Mucosa of descending colon (tissue), 3 donors: ENCODE results near the gene ARG2. TPM values are rescaled to one million over a fixed set of nuclear protein-coding genes. Genes with fewer than 3 reads are reported as not detected.
"Not testable (repeated sequence)": the region's sequence is repeated elsewhere in the genome, so short reads cannot be mapped to it uniquely, and the experiment has no call there.

ENCODE experiments used
- ATAC-seq: fragments of 200-7000 bp; cut with Tn5 transposase; one replicate; pipeline ENCODE4 v1.9.1; 2020; ENCODE audit warnings: mild to moderate bottlenecking, moderate library complexity
- DNase-seq, 3 donors: peaks; one replicate each; pipeline ENCODE4 v3.0.0-alpha.2; 2020
- H3K36me3 ChIP-seq: fragments of 200-600 bp; one replicate; pipeline ENCODE4 v1.8.0; 2021; ENCODE audit warnings: low read depth, mild to moderate bottlenecking
- H3K4me1 ChIP-seq: fragments of 200-600 bp; one replicate; pipeline ENCODE4 v1.8.0; 2021; ENCODE audit warnings: low read depth, mild to moderate bottlenecking
- H3K4me3 ChIP-seq: fragments of 200-600 bp; one replicate; pipeline ENCODE4 v1.8.0; 2021; ENCODE audit warnings: mild to moderate bottlenecking
- H3K9me3 ChIP-seq: fragments of 200-600 bp; one replicate; pipeline ENCODE4 v1.8.0; 2021; ENCODE audit warnings: mild to moderate bottlenecking
- CTCF ChIP-seq: fragments of 200-600 bp; IDR thresholded peaks from one replicate; pipeline ENCODE4 v1.8.0; 2022; ENCODE audit warnings: antibody characterized with exemption, mild to moderate bottlenecking
- intact Hi-C, 2 donors: fragments of 100-400 bp; cut with DNase I in 1 of 2; cut with micrococcal nuclease in 1 of 2; formaldehyde crosslinking; loops; one replicate each; pipeline versions ENCODE4 v1.11.0 to v1.11.1; 2022; cut with DNase I, micrococcal nuclease
- total RNA-seq, 3 donors: library from RNA; stranded (reverse); fragmentation: NEBNext Ultra II Directional in 2 of 3; extraction: Animal tissue kit (Norgen Biotek cat#: 25700) in 2 of 3; gene quantifications; one replicate each; pipeline versions ENCODE4 v1.2.1 to v1.2.4, GENCODE V29; 2021 to 2023
- donor health status: DM: no; HTN: no; CAD: no; lungs with moderate emphysema.
- donor health status: DM: no; HTN: no; CAD: no.
- donor health status: DM: no; HTN: yes; CAD: no.

Gene ARG2
- total RNA-seq, 3 donors from 2014 or later, result 0.84 to 5.0 (median 4.4) TPM

GRCh38 chr14:67589204-67589770, 30.4 kb upstream of the ARG2 start:
- ATAC-seq (no peak), DNase-seq (no peak)
- H3K36me3 ChIP-seq, result no peaks in the 10 kb centered on the region
- H3K9me3 ChIP-seq, result no peaks in the 10 kb centered on the region
- no peaks in the 10 kb centered on the region for H3K4me1 ChIP-seq
- intact Hi-C loops, result no loop called here
- TF ChIP-seq CTCF, result no peak
- no peak overlapping the region for H3K4me3 ChIP-seq

- H3K9me3 ChIP-seq, ATAC-seq, DNase-seq, H3K4me3 ChIP-seq, H3K4me1 ChIP-seq, intact Hi-C loops, H3K36me3 ChIP-seq: not testable (repeated sequence)
Observed at GRCh38 chr14:67593650-67594049, 26.1 kb upstream of the ARG2 start.

GRCh38 chr14:67595392-67595791, 24.3 kb upstream of the ARG2 start:
- Histone ChIP-seq H3K4me1 (peaks cover 7% of the 10 kb centered on the region), H3K36me3 (no peaks in the 10 kb centered on the region), H3K9me3 (no peaks in the 10 kb centered on the region), H3K4me3 (no peak overlapping the region)
- no peak for TF ChIP-seq CTCF
- ATAC-seq (no peak), DNase-seq (no peak)
- intact Hi-C loops, result no loop called here

- H3K4me1 ChIP-seq, result peaks cover 7% of the 10 kb centered on the region
- peak; percentile 59 for TF ChIP-seq CTCF
- DNase-seq, result peak; percentile 92 to 97 (median 93)
- H3K9me3 ChIP-seq, result no peaks in the 10 kb centered on the region
- peak; percentile 99 for ATAC-seq
- H3K4me3 ChIP-seq, result peak within 1 kb of the TSS; percentile 83
- H3K36me3 ChIP-seq, result no peaks in the 10 kb centered on the region
- intact Hi-C loops, result no loop called here
Observed at GRCh38 chr14:67599698-67600561, 19.8 kb upstream of the ARG2 start, which contains the start of gene PIGH. TSS of gene PIGH (minus strand) at chr14:67600268. CDS start at chr14:67600203, 65 bp downstream.

- H3K4me3 ChIP-seq, ATAC-seq, H3K4me1 ChIP-seq, H3K36me3 ChIP-seq, intact Hi-C loops, H3K9me3 ChIP-seq, DNase-seq: not testable (repeated sequence)
Observed at GRCh38 chr14:67600562-67600974, 19.2 kb upstream of the ARG2 start.

GRCh38 chr14:67602076-67602475, 17.6 kb upstream of the ARG2 start:
- H3K9me3 ChIP-seq, result no peaks in the 10 kb centered on the region
- peaks cover 7% of the 10 kb centered on the region for H3K4me1 ChIP-seq
- no peak overlapping the region for H3K4me3 ChIP-seq
- DNase-seq (no peak), ATAC-seq (no peak)
- intact Hi-C loops, result no loop called here
- H3K36me3 ChIP-seq, result no peaks in the 10 kb centered on the region
- TF ChIP-seq CTCF, result no peak
